ENCODE results near the gene NDE1.

Gene NDE1

DNA sequence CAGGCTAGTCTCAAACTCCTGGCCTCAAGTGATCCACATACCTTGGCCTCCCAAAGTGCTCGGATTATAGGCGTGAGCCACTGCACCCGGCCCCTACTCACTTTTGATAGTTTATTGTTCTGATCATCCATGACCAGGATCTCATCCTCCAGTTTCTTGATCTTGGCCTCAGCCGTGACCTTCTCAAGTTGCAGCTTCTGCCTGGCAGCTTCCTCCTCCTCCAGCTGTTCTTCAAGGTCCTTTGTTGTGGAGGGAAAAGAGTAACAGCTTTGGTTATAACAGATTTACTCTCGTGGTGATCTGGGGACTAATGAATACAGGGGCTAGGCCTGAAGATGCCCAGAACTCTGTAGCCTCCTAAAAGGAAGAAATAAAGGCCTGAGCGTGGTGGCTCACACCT is 89.9 kb downstream of the NDE1 start:
- DNase-seq: no peak

- no peak for DNase-seq
Measured at GRCh38 chr16:15741207-15741871, 91.3 kb downstream of the NDE1 start.

GRCh38 chr16:15742716-15743115 is 92.7 kb downstream of the NDE1 start:
- DNase-seq: no peak

- no peak for DNase-seq
Measured at GRCh38 chr16:15743657-15744056, 93.6 kb downstream of the NDE1 start.

DNA sequence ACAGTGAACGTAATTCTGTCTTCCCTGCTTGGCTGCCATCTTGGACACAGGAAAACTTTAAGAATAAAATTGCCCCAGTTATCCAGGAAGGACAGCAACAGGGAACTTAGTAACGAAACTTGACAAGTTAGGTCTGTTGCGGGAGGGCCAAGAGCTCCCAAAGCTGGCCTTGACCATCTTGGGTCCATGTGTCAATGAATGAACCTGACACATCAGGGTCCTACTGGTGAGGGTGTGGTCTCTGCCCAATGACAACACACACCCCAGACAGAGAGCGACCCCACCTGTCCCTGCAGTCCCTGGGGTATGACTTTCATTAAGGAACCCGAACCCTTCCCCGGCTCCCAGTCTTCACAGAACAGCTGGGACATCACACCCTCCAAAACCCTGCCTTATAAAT is 96.3 kb downstream of the NDE1 start:
- DNase-seq: no peak

DNA sequence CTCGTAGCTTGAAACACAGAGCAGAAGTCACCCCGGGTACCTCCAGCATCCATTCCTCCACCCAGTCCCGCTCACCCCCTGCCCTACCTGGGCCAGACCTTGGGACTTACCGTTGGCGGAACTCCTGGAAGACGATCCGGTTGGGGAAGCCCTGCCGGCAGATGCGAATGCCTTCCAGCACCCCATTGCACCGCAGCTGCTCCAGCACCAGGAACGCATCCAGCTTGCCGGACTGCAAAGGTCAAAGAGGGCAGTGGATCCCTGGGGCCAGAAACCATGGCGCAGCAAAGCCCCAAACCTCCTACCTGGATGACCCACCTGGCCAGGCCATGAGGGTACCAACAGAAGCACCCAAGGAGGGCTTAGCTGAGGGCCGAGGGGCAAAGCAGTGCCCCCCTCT is 97.9 kb downstream of the NDE1 start:
- no peak for DNase-seq

- no peak for DNase-seq
Measured at GRCh38 chr16:15748654-15749053, 98.6 kb downstream of the NDE1 start.

DNA sequence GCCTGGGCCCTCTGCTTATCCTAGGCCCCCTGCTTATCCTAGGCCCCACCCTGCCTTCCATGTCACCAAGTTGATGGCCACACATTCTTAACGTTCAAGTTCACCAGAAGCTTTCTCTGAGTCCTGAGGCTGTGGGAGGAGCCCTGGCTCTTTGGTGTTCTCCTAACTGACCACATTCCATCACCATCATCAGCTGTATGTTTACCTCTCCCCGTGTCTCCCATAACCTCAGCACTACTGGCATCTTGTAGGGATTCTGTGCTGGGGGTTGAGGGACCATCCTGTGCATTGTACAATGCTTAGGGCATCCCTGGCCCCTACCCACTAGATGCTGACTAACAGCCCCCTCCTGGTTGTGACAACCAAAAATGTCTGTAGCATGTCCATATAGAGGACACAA is 99.3 kb downstream of the NDE1 start:
- no peak for DNase-seq

- no peak for DNase-seq
Measured at GRCh38 chr16:15749985-15750384, 99.9 kb downstream of the NDE1 start.

GRCh38 chr16:15751940-15752339 is 101.9 kb downstream of the NDE1 start:
- no peak for DNase-seq

DNA sequence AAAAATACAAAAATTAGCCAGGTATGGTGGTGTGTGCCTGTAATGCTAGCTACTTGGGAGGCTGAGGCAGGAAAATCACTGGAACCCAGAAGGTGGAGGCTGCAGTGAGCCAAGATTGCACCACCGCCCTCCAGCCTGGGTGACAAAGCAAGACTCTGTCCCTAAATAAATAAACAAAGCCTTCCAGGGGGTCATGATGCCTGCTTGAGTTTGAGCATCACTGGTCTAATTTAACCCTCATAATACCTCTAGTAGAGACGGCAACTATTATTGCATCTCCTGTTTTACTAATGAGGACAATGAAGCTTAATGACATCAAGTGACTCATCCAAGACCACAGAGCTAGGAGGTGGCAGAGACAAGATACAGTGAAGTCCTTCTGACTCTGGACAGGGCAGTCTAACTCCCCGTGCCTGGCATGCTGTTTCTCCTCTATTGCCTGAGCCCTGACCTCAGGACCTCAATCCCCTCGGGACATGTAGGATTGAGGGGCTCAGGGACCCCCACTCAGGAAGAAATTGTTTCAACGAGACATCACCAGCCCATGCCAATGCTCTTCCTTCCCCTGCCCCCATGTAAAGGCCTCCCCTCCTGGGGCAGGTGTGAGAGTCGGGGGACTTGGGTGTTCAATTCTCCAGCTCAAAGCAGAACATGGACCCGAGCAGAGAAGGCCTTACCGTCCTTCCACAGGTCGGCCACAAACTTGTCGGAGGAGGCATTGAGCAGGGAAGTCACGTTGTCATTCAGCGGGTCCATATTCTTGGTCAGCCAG is 102.9 kb downstream of the NDE1 start:
- DNase-seq: no peak

DNA sequence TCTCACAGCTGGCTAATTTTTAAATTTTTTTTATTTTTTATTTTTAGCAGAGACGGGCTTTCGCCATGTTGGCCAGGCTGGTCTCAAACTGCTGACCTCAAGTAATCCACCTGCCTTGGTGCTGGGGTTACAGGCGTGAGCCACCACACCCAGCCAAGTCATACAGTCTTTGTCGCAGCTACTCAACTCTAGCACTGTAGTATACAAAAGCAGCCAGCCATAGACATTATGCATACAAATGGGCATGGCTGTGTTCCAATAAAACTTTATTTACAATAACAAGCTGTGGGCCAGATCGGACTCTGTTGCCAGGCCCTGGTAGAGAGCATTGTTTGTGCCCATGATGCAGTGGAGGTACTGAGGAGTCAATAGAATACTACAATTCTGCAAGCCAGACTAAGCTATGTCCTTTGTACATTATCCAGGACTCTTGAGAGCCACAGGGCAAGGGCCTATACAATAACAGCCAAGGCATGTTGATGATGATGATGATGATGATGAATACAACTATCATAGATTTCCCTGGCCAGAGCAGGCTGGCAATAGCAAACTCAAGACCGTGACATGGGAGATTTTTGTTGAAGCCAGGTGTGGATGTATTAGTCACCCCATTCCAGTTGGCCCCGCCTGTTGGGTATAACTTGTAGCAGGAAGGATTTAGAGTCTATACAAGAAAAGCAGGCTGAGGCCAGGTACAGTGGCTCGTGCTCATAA is 104.9 kb downstream of the NDE1 start:
- no peak for DNase-seq

GRCh38 chr16:15757077-15757386 is 107.0 kb downstream of the NDE1 start:
- no peak for DNase-seq

GRCh38 chr16:15757630-15758251 is 107.7 kb downstream of the NDE1 start:
- no peak for DNase-seq

DNA sequence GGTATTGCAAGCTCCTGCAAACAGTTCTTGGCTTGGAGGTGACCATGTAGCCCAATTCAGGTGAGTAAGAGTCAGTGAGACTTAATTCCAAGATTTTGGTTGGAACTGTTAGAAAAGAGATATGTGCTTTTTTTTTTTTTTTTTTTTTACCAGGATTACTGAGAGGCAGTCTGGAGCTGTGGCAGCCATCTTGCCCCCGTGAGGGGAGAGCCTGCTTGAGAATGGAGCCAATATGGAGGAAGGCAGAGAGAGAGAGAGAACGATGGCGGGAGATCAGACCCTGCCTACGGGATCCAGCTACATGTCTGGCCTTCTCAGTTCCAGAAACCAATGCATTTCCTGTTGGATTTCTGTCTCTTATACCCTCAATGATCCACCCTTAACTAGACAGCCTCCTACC is 109.0 kb downstream of the NDE1 start:
- no peak for DNase-seq

- no peak for DNase-seq
Measured at GRCh38 chr16:15760129-15760528, 110.1 kb downstream of the NDE1 start.

DNA sequence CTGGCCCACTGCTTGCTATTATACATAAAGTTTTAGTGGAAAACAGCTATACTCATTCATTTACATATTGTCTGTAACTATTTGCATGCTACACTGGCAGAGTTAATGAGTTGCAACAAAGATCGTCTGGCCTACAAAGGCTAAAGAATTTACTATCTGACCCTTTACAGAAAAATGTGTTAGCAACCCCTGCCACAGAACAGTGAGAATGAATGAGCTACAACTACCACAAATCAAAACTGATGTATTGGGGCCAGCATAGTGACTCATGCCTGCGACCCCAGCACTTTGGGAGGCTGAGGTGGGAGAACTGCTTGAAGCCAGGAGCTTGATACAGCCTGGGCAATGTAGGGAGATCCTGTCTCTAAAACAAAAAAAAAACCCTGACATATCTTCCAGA is 114.1 kb downstream of the NDE1 start:
- no peak for DNase-seq

DNA sequence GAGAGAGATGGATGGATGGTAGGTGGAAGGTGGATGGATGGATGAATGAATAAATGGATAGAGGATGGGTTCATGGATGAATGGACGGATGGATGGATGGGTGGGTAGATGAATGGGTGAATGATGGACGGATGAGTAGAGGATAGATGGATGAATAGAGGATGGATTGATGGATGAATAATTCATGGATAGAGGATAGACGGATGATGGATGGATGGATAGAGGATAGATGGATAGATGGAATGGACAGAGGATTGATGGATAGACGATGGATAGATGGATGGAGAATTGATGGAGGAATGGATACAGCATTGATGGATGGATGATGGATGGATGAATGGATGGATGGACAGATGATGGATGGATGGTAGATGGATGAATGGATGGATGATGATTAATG is 115.1 kb downstream of the NDE1 start:
- DNase-seq: no peak

DNA sequence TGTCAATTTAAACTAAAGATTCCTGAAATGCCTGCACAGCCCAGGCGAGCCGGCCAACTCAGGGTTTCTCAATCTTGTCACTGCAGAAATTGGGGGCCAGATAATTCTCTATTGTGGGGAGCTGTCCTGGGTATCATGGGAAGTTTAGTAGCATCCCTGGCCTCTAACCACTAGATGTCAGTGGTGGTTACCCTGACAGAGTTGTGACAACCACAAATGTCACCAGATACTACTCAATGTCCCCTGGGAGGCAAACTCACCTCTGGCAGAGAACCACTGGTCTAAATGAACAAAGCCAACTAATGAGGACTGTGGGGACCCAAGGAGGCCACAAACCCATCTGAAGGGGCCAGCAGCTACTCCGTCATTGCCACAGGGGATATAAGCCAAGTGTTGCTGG is 115.8 kb downstream of the NDE1 start:
- peak in 1 of 2 experiments; percentile 51 for DNase-seq

- no peak for DNase-seq
Measured at GRCh38 chr16:15766918-15767317, 116.9 kb downstream of the NDE1 start.

DNA sequence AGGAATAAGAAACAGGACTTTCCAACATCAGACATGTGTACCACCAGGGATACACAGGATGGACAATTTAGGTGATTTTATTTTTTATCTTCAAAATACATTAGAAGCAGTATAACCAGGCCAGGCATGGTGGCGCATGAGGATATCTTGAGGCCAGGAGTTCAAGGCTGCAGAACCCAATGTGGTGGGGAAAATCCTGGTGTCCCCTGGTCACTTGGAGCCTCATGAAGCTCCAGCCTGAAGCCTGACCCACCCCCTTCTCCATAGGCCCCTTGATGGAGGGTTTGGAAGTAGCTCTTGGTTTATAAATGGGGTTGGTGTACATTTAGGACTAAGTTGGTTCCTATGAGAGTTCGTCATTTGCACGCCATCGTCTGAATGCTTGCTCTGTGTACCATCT is 118.2 kb downstream of the NDE1 start:
- no peak for DNase-seq

DNA sequence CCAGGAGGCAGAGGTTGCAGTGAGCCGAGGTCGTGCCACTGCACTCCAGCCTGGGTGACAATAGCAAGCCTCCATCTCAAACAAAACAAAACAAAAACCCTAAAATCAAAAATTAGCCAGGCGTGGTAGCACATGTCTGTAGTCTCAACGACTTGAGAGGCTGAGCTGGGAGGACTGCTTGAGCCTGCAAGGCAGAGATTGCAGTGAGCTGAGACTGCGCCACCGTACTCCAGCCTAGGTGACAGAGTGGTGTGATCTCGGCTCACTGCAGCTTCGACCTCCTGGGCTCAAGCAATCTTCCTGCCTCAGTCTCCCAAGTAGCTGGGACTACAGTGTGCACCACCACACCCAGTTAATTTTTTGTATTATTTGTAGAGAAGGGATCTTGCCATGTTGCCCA is 119.2 kb downstream of the NDE1 start:
- DNase-seq: no peak

DNA sequence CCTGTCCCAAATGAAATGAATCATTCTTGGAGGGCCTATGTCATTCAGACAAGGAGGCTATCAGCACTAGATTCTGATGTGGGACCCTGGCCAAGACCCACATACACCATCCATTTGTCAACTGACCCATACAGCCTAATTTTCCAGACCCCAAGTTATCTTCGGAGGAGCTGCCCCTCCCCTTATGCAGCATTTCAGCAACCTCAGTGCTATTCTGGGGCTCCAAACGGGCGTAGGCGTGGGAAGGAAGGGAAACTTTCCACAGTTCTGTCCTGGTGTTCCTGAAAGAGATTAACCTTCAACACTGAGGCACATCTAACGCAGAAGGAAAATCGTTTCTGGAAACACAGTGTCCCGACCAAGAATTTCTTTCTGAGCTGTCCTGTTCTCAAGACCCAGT is 120.1 kb downstream of the NDE1 start:
- no peak for DNase-seq

DNA sequence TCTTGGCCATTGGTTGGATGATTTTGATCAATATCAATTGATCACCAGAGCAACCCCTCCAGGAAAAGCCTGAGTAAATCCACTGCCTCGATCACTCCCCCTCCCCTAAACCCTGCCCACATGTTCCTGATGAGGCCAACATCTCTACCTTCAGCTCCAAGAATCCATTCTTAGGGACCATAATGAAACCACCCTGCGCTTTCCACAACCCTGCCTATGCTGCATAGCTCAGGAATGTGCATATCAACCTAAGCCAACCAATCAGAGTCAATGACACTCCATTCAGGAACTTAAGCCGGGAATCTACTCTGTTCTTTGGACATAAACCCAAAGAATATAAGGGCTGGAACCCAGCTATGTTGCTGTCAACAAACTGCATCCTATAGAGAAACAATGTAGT is 120.5 kb downstream of the NDE1 start:
- no peak for DNase-seq
